GM20000 (cell line): ENCODE measurements around the gene CHRNB1.
A peak's percentile ranks its signal among the peaks of the same experiment; 100 is the strongest.

Experiments
- DNase-seq: peaks from one replicate; pipeline ENCODE4 v3.0.0; 2012; ENCODE audit warnings: low spot score
- CTCF ChIP-seq: IDR thresholded peaks from 2 replicates; pipeline ENCODE4 v1.5.1; 2012; ENCODE audit warnings: mild to moderate bottlenecking, control low read depth; ENCODE audit errors: extremely low read depth, missing control alignments

The CHRNB1 gene

GRCh38 chr17:7432296-7432695 is 12.6 kb upstream of the CHRNB1 start:
- DNase-seq: no peak
- no peak for TF ChIP-seq CTCF

GRCh38 chr17:7435676-7436555 is 8.9 kb upstream of the CHRNB1 start:
- TF ChIP-seq CTCF: no peak
- peak; percentile 73 for DNase-seq

GRCh38 chr17:7436556-7437368 is 8.1 kb upstream of the CHRNB1 start:
- TF ChIP-seq CTCF: peak; percentile 84
- DNase-seq: peak; percentile 86

- TF ChIP-seq CTCF: no peak
- no peak for DNase-seq
Observed at GRCh38 chr17:7437369-7437863, 7.4 kb upstream of the CHRNB1 start.

GRCh38 chr17:7437950-7438614 is 6.8 kb upstream of the CHRNB1 start:
- DNase-seq: peak; percentile 69
- TF ChIP-seq CTCF: peak; percentile 6

GRCh38 chr17:7438656-7439460 is 6.0 kb upstream of the CHRNB1 start:
- no peak for TF ChIP-seq CTCF
- DNase-seq: no peak
